ENCODE measurements around the gene ENPP3.
"Not testable (repeated sequence)": the region's sequence is repeated elsewhere in the genome, so short reads cannot be mapped to it uniquely, and the experiment has no call there.

Gene ENPP3

DNA sequence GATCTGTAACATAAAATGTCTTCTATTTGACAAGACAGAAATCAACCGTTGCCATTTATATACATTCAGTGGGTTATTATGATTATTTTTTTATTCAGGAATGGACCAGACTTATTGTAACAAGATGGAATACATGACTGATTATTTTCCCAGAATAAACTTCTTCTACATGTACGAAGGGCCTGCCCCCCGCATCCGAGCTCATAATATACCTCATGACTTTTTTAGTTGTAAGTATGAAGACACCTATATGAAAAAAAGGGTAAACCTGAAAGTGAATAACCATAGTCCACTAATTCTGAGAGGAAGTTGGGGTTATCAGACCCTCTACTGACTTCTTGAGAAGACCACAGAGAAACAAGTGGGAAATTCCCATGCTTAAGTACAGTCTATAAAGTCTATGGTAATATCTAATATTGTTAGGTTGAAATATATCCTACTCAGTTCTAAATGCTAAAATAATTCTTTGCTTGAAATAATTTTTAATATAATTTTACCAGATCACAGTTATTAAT lies 48.2 kb downstream of the ENPP3 start:
- peak; percentile 9 to 19 for DNase-seq (ENCODE audit: low read depth in 2 of 2)

DNA sequence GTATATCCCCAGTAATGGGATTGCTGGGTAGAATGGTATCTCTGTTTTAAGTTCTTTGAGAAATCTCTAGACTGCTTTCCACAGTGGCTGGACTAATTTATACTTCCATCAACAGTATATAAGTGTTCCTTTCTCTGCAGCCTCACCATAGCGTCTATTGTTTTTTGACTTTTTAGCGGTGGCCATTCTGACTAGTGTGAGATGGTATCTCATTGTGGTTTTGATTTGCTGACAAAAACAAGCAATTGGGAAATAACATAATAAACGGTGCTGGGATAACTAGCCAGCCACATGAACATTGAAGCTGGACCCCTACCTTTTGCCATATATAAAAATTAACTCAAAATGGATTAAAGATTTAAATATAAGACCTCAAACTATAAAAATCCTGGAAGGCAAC lies 49.9 kb downstream of the ENPP3 start:
- no peak for DNase-seq (ENCODE audit: low read depth in 2 of 2)

GRCh38 chr6:131688286-131688685 lies 51.2 kb downstream of the ENPP3 start:
- DNase-seq (ENCODE audit: low read depth in 2 of 2), result no peak

DNA sequence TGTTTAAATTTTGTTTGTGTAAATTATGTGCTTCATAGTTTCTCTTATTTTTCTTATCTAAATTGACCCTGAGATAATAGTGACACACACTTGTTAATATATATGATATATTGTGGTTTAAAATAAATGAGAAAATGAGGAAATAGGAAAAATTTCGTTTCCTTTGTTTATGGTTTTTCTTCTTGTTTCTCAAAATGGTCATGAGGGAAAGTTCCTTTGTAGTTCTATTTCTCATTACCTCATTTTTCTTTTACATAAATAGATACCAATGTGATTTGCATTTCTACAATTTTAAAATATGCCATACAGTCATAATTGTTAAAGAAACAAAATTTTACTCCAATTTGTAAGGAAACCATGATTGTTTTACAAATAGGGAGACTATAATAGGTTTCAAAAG lies 54.9 kb downstream of the ENPP3 start:
- no peak for DNase-seq (ENCODE audit: low read depth in 2 of 2)

GRCh38 chr6:131692589-131692988 lies 55.5 kb downstream of the ENPP3 start:
- no peak for DNase-seq (ENCODE audit: low read depth in 2 of 2)

GRCh38 chr6:131693384-131693783 lies 56.3 kb downstream of the ENPP3 start:
- DNase-seq (ENCODE audit: low read depth in 2 of 2), result no peak

DNA sequence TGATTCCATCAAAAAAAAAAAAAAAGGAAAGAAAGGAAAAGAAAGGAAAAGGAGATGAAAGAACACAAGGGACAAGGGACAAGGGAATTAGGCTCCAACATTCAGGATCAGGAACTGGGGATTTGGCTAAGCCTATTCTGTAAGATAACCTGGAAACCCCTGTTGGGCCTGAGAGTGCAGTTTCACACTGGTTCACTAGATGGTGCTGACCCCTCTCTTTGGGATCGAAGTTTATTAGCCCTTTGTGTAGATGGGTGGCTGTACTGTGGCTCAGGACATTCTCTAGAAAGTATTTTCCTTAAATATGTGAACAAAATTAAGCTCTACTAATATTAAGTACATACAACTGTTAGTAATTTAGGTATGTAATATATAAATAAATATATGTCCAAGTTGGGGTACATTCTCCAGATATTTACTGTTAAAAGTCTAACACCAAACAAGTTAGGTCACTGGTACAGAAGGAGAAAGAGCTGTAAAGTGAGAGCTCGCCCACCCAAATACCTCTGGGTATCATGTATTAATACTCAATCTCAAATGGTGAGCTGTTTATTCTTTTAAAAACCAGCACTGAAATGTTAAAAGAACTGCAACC lies 57.8 kb downstream of the ENPP3 start:
- DNase-seq (ENCODE audit: low read depth in 2 of 2), result peak in 1 of 2 donors; percentile 20

GRCh38 chr6:131696956-131697355 lies 59.9 kb downstream of the ENPP3 start:
- DNase-seq (ENCODE audit: low read depth in 2 of 2), result no peak

- DNase-seq (ENCODE audit: low read depth in 2 of 2), result not testable (repeated sequence)
Measured at GRCh38 chr6:131700851-131701250, 63.7 kb downstream of the ENPP3 start.

GRCh38 chr6:131703905-131704304 lies 66.8 kb downstream of the ENPP3 start:
- DNase-seq (ENCODE audit: low read depth in 2 of 2), result not testable (repeated sequence)

- DNase-seq (ENCODE audit: low read depth in 2 of 2), result not testable (repeated sequence)
Measured at GRCh38 chr6:131710917-131711316, 73.8 kb downstream of the ENPP3 start, which contains the start of gene CTAGE9. CTAGE9 (minus strand) TSS chr6:131711017; CDS start chr6:131711017, 0 bp downstream.

- DNase-seq (ENCODE audit: low read depth in 2 of 2), result not testable (repeated sequence)
Measured at GRCh38 chr6:131715567-131715966, 78.5 kb downstream of the ENPP3 start.

- no peak for DNase-seq (ENCODE audit: low read depth in 2 of 2)
Measured at GRCh38 chr6:131717836-131718542, 80.9 kb downstream of the ENPP3 start.

DNA sequence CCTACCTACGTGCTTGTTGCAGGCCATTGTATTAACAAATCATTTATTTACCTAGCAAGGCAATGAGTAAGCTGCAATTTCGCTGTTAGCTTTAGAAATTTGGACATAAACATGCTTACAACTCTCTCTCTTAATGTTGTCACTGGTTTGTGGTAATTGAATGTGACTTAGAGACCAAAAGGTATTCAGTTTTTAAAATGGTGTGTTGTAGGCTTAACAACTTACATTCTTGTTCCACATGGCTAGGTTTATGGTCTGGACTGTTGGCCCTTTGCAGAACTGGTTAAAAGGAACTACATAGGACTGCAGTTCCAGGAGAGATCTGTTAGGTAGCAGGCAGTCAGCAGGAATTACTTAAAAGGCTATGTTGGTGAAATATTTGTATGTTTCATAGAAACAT lies 84.1 kb downstream of the ENPP3 start:
- DNase-seq (ENCODE audit: low read depth in 2 of 2), result no peak

- DNase-seq (ENCODE audit: low read depth in 2 of 2), result no peak
Measured at GRCh38 chr6:131724114-131724513, 87.0 kb downstream of the ENPP3 start.

GRCh38 chr6:131727467-131727866 lies 90.4 kb downstream of the ENPP3 start:
- DNase-seq (ENCODE audit: low read depth in 2 of 2), result no peak

DNA sequence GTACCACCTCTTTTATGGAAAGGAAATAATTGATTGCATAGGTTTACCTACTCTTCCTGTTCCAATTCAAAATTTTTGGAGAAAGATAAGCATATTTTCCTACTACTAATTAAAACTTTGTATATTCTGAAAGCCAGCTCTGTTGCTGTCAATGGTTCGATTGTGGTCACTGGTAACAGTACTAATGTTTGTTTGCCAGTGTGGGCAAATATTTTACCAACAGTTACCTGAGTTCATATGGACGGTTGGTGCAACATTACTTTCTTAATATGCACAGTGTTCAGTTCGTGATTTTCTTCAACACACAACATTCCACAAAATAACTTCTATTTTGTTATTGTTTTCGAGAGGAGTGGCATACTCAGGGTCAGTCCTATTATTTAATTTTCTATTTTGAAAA lies 90.8 kb downstream of the ENPP3 start:
- no peak for DNase-seq (ENCODE audit: low read depth in 2 of 2)

DNA sequence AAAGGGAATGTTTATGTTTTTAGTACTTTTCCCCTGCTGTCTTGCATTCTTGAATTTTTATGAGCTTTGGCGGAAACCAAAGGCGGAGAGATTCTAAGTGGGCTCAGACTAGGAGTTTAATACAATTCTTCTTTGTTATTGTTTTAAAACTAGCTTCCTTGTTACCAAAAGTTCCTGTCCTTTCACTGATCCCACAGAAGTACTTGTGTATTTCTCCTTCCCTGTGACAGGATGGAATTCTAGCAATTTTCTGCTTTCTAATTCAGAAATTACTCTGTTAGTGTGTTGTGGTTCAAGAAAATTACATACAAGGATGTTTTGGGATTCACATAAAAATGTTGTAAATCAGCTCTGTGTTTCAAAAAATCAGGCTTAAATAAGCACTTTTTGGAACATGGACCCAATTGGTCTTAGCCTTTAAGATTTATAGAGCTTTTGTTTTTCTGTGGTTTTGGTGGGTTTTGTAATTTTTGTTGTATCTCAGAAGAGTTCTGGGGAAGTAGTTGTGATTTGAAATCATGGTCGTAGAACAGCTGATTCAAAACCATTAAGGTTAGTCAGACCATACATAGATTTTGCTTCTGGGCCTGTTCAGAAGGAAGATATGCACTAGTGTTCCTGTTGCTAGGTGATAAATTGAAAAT lies 91.3 kb downstream of the ENPP3 start:
- no peak for DNase-seq (ENCODE audit: low read depth in 2 of 2)

- DNase-seq (ENCODE audit: low read depth in 2 of 2), result no peak
Measured at GRCh38 chr6:131729550-131729949, 92.4 kb downstream of the ENPP3 start.

DNA sequence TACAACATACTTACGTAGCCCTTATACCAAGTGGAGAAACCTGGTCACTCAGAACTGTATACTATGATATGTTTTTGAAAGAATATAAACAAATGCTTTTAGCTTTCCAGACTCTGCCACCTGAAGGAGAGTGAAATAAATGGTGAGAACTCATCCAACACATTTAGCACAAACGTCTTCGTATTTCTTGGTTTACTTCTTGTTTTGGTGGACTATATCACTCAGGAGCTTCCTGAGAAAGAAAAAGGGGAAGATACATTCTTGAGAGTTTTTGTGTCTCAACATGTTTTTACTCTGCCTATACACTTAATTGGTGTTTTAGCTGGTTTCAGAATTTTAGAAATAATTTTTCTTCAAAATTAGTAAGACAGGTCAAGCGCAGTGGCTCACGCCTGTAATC lies 93.2 kb downstream of the ENPP3 start:
- DNase-seq (ENCODE audit: low read depth in 2 of 2), result no peak

- DNase-seq (ENCODE audit: low read depth in 2 of 2), result no peak
Measured at GRCh38 chr6:131731224-131731623, 94.1 kb downstream of the ENPP3 start.

DNA sequence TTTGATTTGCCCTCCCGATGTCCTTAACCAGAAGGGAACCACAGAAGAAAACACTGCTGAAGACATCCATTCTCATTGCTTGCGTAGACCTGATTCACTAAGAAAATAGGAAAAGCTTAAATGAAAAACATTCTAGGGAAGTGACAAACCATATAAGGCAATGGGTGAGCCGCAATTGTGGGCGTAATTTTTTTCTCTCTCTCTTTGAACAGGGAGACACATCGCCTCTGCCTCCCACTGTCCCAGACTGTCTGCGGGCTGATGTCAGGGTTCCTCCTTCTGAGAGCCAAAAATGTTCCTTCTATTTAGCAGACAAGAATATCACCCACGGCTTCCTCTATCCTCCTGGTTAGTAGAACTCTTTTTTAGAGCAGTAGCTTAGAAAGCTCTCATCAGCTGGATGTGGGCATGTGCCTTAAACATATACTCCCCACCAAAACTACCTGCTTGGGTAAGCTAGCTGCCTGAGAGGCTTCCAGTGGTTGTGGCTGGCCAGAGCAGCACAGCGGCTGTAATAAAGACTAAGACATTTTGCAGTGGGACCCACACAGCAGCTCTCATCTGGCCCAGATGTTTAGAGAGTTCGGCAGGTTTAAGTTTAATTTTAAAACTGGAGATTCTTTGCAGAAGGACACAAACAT lies 96.4 kb downstream of the ENPP3 start:
- no peak for DNase-seq (ENCODE audit: low read depth in 2 of 2)

Data from stimulated activated CD8-positive, alpha-beta memory T cell treated with anti-CD3 and anti-CD28 coated beads, Interleukin-2, amount 100 ng/mL, for 48 hours (primary cell).